GM19438 (cell line): ENCODE results near the gene STOX2.

ENCODE experiments used
- ATAC-seq: cut with Tn5 transposase; IDR thresholded peaks from one replicate; pipeline ENCODE4 v1.9.1; 2021; ENCODE audit warnings: low read depth; ENCODE audit not compliant: unreplicated experiment

Gene STOX2

DNA sequence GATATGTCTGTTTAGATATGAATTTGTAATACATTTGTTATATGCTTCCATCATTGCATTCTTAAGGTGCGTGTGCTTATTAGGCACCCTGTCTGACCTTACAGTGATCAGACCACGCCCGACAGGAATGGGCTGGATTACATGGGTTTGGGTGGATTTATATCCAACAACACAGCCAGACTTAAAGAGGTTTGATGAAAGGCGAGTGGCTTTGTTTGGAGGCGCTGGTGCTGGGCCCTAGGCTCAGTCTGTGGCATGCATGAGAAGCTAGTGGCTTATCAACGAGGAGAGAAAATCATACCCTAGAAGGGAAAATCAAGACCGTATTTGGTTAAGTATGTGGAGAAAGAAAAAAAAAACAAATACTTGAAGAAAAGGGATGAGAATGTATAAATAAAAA lies 80.7 kb downstream of the STOX2 start:
- no peak for ATAC-seq

DNA sequence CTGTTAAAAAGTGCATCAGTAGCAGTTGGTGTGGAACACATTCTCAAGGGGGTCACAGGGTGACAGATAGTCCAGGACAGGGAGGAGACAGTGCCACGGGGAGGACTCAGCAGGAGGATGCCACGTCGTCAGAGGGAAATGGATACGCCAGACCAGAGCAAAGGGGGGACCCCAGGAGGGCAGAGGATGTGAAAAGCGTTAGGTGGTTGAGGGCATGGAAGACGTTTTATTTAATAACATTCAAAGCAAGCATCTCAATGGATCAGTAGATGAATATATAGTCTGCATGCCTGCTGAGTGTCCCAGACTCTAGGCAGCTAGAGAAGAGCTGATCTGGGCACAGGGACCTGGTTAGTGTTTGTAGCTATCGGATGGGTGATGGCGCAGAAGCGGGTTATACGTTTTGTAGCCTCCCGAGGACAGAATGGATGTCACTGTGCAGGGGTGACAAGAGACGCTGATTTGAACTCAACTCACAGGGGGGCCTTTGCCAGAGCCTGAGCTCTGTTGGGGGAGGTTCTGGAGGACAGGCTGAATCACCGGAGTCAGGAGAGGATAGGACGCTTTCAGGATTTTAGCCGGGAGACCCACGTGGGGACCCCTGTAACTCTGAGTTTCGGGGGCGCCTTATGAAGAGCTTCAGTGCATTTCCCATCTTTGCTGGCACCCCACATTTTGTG lies 81.3 kb downstream of the STOX2 start:
- no peak for ATAC-seq

DNA sequence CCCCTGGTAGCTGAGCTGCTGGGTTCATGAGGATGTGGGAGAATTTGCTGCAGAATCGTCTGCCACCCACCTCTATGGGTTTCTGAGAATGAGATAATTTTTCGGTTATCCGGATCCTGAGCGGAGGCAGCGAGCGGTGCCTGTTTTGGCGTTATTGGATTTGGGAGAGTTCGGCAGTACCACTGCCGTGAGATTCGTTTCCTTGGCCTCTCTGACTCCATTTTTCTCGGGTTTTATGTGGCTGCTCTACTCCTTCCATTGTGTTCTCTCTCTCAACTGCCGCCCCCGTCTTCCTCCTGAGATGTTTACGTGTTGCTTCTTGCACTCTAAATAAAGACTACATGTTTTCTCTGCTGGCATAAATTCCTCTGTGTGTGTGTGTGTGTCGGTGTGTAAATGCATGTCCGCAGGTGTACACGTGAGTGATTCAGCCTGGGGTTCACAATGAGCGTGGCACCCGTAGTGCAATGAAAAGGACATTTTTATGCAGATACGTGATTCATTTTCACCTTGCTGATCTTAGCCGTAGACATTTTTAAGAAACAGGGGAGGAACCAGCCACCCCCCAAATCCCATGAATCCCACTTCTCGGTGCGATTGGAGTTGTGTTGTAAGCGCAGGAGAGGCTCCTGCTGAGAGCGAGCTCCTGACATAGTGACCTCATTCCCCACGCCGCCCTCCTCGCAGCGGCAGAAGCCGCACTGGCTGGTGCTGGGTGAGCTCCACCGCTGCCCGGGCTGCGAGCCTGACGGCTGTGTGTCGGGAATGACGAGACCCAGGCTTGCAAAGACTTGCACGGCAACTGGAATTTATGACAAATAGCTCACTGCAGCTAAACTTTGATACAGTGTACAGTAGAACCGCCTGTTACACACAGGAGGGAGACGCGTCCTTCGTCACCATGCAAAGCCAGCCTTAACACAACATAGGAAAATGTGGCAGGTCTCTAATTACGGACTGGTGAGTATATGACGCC lies 82.2 kb downstream of the STOX2 start:
- ATAC-seq = no peak

DNA sequence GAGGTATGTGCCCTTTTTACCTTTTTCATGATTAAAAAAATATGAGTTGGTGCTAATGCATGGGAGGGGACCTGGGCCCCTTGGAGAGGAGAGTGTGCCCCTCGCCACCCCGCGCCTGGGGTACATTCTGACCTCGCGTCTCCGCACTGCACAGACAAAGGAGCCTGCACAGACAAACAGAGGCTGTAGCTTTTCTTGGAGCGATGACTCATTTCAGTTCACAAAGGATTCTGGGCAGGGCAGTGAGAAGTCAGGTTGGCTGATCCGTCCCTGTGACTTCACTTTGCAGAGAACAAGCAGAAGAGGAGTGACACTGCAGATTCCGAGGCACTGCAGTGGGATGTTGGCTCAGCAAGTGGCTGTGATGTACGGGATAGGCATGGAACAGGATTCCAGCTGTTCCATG lies 82.9 kb downstream of the STOX2 start:
- ATAC-seq = no peak

DNA sequence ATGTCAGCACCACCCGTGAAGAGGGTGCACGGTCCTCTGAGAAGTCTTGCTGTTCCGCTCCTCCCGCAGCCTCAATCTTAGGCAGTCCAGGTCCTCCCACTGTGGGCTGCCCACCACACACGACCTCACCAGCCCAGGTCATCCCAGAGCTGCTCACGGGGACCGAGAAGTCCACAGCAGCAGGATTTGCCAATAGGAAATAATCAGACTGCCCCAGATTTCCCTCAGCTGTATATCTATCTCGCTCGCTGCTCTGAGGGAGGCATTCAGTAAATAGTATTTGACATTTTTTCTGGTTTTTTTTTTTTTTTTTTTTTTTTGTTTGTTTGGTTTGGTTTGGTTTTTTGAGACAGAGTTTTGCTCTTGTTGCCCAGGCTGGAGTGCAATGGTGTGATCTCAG lies 83.8 kb downstream of the STOX2 start:
- ATAC-seq = no peak

- ATAC-seq = no peak
Observed at GRCh38 chr4:183989461-183989860, 84.4 kb downstream of the STOX2 start.

DNA sequence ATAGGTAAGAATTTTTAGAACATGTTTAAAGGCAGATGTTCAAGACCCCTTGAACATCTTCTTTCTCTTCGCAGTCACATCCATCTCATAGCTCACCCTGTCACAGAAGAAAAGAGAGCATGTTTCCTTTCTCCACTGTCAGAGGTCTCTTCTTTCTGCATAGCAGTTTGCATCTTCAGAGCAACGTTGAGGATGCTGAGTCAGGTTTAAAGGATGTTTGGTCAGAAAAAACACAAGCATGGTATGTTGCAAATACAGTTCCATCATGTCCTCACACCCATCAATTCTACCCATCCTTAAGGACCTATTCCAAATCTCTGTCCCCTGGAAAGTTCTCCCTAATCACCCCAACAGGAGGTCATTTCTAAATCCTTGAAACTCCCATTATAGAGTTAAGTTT lies 84.8 kb downstream of the STOX2 start:
- no peak for ATAC-seq

DNA sequence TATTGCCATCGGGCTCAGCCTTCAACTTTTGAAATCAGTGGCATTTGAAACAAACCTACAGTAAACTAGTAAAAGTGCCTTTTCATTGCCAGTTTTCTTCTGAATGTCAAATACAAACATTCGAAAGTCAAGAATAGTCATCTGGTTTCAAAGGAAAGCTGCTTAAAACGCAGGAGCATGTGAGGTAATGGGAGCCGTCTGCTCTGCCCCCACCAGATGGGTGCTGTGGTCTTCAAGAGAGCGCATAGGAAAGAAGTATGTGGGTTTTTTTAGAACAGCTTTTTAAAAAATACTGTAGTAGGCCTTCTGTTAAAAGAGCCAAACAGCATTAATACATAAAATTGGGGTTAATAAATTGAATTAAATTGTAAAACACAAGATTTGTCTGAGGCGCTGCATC lies 88.6 kb downstream of the STOX2 start:
- ATAC-seq = no peak

DNA sequence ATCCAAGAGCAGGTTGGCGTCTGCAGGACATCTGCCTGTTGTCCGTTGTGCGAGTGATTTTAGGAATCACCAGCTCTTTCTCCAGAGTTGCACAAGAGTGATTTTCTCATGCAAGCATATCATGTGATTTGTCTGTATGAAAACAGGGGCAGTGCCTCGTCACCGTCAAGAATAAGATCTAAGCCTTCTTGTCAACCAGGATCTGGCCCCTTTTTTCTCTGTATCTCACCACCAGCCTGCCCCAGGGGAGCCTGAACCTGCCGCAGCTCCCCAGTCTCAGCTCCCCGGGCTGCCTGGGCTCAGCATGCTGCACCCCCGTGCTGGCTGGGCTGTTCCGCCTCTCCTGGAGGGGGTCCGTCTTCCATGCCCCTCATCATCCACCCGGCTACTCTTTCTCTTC lies 90.5 kb downstream of the STOX2 start:
- ATAC-seq = no peak

DNA sequence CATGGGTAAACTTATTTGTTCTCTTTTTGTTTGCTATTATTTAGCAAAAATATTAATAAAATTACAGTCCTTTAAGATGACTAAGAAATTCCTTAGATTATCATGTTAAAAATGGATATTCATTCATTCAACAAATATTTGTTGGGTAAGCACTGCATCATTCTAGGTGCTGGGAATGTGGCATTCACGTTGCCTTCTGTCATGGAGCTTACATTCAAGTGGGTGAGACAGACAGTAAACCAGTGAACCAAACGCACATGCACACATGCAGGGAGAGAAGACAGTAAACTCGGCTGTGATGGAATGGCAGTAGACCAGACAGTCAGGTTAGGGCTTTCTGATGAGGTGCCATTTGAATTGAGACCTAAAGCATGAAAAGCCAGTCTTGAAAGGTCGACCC lies 91.8 kb downstream of the STOX2 start:
- ATAC-seq = no peak

- ATAC-seq = no peak
Observed at GRCh38 chr4:183999435-183999834, 94.3 kb downstream of the STOX2 start.

DNA sequence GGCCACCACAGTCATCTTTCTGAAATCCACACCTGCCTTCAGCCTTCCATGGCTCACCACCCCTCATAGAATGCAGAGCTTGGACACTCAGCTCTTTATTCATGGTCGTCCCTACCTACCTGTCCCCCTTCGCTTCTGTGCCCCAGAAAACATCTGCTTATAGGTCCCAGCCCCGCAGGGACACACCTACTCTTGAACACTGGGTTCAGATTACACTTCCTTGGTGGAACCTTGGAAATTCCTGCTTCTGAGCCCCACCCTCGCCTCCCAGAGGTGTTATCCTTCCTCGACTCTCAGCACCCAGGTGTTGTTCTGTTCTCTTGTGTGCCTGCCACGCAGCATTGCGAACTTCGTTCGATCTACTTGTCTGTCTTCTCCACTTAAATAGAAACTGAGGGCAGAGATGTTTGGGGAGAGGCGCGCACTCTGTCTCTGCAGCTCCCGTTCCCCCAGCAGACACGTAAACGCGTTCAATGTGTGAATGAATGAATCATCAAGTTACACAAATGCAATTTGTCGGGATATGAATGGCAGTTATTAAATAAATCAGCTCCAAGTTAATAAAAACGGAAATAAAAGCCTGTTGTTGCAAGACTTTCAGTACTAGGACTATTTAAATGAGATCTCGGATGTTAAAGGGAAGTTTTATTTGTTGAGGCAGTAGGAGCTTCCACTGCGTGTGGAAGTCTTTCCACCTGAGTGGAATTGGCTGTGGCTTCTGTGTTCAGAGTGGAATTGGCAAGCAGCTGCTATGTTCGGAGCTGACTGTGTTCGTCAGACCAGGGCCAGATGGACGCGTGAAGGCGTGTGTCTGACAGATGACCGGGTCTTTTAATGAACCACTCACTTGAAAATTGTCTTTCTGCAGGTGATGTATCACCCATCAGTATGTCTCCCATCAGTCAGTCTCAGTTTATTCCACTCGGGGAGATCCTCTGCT lies 95.6 kb downstream of the STOX2 start:
- ATAC-seq = no peak

DNA sequence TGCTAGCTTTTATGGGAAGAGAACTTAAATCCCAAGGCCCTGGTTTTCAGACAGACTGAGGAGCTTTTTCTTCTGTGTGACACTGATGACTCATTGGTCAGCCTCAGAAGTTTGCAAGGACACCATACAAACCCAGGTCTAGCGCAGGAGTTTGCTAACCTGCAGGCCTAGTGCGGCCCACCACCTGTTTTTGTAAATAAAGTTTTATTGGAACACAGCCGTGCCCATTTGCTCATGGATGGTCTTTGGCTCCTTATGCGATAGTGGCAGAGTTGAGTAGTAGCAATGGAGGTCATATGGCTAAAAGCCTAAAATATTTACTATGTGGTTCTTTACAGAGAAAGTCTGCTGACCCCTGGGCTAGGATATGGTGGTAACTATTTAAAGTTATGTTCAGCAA lies 98.3 kb downstream of the STOX2 start:
- no peak for ATAC-seq

DNA sequence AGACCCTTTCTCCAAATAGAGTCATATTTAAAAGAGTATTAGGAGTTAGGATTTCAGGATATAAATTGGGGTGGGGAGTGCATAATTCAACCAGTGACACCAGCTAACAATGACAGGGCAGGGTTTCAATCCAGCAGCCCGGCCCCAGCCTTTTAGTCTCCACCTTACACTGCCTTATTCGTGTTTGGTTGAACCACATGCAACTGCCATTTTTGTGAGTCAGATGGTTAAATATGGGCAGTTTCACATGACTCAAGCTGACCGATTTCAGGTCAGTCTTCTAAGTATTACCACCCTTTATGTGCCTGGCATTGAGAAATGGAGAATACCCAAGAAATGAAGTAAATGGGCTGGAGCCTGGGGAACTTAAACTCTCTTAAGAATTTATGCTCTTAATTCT lies 102.8 kb downstream of the STOX2 start:
- no peak for ATAC-seq

GRCh38 chr4:184010696-184011095 lies 105.6 kb downstream of the STOX2 start:
- ATAC-seq = no peak

DNA sequence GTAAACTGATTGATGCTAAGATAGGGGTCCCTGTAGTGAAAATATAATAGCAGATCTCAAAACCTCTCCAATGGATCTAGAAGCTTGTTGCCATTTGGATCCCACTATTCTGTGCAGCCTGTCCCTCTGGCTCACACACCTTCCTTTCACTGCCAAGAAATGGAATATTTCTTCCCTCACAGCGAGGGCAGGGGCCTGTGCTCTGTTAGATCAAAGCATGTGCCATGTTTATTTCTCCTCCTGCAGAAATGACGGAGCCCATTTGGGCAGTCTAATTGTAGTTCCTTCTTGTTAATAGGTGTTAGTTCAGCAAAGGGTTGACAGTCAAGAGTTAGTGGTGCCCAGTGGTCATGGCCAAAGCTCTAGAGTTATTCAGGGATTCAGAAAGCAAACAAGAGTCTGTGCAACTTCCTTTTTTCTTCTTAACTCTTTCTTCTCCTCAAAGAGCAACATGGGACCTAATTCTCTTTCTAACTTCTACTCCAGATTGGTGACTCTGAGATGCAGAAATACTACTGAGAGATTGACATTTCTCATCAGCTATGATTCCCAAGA lies 106.8 kb downstream of the STOX2 start:
- no peak for ATAC-seq

GRCh38 chr4:184012937-184013336 lies 107.8 kb downstream of the STOX2 start:
- no peak for ATAC-seq

DNA sequence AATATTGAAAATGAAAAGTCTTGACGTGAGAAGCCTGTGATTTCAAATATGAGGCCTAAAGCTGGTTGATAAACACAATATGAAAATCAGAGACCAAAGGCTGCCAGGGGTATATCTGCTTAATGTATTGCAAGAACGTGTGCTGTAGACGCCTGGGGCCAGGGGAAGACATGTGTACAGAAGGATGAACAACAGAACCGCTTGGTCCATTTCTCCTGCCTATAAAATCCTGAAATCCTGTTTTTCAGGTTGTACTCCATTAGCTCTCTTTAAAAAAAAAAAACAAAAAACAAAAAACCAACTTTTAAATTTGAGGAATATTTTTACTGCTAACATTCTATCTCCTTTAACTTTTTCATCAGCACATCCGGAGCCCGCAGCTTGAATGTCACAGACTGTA lies 109.2 kb downstream of the STOX2 start:
- ATAC-seq = no peak

DNA sequence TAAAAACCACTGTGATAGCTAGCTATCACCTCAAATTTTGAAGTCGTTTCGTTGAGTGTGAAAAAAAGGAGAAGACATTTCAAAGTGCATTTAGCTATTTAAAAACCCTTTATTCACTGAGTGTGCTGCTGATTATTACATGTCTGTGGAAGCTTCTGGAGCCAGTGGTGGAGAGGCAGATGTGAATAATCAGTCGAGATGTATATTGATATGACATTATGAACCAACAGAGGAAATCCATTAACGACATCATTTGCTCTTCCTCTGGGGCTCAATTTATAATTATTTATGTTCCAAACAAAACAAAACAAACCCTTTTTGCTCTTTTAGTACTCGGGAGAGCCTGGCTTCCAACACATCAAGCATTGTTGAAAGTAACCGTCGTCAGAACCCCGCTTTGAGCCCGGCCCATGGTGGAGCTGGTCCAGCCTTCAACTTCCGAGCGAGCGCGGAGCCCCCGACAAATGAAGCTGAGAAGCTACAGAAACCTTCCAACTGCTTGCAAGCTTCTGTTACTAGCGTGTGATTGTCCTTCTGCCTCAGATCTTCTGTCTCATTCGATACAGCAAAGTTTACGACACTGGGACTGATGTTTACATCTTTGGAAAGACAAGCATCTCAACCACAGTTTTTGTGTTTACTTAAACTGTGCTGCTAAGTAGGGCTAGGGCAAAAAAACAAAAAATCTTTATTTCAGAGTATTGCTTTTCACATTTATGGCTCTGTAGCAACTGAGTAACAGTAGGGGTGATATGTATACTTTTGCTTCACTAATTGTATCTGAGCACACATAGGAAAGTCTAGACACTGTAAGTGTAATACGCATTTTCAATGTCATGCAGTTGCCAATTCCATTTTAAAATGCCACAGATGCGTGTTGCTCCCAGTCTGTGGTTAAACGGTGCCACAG lies 111.9 kb downstream of the STOX2 start:
- no peak for ATAC-seq

GRCh38 chr4:184019076-184019475 lies 114.0 kb downstream of the STOX2 start:
- no peak for ATAC-seq
